GM18951 (cell line): ENCODE data around the gene KIF18B.
A peak's percentile ranks its signal among the peaks of the same experiment; 100 is the strongest.

Experiments
- POLR2A ChIP-seq: IDR thresholded peaks from 4 replicates; pipeline ENCODE4 v1.6.1; 2011; ENCODE audit warnings: mild to moderate bottlenecking; ENCODE audit not compliant: insufficient read length, insufficient read depth; ENCODE audit errors: extremely low read depth
- in situ Hi-C: fragments of 300-500 bp; cut with MboI; formaldehyde crosslinking; loops from one replicate; pipeline ENCODE4 v1.12.0; 2022; ENCODE audit warnings: low sequenced_read_pairs, mixed read lengths, inconsistent platforms; ENCODE audit not compliant: unreplicated experiment

KIF18B gene

DNA sequence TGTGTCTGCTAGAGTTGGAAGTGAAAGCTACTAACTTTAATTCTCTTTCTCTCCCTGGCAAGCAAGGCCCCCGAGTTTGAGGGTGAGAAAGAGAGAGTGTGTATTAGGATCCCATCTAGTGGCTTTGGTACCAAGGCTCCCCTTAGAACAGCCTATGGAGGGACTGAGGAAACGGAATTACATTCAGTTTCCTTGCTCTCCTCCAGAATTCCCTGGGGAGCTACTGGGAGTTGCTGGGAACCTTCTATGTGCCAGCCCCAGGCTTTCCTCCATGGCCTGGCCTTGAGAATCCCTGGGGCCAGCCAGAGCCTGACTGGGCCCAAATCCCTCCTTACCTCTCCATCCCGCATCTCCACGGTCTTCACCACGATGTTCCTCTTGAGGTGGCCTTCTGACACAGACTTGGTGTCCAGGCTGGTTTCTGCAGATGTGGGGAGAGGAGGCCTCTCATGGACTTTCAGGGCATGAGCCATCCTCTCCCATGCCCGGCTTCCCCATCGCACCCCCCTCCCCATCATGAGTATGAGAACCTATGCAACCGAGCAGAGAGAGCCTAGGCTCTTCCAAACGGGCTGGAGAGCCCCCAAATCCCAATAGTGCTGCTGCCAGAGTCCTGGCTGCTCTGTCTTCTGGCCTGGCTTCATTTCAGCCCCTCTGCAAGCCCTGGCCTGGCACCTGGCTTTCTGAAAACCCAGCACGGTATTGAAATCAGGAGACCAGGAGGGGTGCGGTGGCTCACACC lies 39.7 kb downstream of the KIF18B start:
- in situ Hi-C loops = no loop called here
- TF ChIP-seq POLR2A = no peak

DNA sequence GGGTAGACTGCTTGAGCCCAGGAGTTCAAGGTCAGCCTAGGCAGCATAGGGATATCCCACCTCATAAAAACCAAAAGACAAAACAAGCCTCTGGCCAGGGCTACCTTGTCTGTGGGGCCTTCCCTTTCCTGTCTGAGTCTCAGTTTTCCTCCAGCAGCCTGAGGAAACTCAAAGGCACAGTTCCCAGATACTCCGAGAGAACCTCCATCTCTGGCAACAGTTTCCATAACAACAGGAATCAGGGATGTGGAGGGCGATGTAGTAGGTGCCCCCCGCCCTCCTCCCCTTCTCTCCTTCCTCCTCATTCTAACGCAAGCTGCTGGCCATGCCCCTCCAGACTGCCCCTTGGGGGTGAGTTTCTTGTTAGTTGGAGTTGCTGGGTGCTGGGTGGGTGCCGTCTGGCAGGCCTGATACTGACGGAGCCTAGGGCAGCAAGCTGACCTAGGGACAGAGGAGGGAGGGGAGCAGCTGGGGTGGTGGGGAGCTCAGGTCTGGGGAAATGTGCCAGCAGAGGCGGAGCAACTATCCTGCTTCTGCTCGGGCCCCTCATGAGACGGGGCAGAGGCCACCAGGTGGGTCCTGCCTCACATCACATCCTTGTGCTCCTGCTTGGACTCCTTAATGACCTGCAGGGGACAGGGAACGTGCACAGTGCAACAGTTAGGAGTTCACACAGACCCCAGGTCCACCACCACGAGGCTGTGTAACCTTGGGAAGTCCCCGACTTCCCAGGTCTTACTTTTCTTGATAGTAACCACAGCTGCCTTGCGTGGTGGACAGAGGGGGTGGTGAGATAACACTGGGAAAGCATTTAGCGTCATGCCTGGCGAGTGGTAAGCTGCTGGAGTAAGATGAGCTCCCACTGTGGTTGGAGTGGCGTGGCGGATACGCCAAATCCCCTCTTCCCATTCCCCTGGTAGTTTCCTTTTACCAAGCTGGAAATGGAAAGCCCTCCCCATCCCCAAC lies 40.5 kb downstream of the KIF18B start:
- no peak for TF ChIP-seq POLR2A
- in situ Hi-C loops = no loop called here

DNA sequence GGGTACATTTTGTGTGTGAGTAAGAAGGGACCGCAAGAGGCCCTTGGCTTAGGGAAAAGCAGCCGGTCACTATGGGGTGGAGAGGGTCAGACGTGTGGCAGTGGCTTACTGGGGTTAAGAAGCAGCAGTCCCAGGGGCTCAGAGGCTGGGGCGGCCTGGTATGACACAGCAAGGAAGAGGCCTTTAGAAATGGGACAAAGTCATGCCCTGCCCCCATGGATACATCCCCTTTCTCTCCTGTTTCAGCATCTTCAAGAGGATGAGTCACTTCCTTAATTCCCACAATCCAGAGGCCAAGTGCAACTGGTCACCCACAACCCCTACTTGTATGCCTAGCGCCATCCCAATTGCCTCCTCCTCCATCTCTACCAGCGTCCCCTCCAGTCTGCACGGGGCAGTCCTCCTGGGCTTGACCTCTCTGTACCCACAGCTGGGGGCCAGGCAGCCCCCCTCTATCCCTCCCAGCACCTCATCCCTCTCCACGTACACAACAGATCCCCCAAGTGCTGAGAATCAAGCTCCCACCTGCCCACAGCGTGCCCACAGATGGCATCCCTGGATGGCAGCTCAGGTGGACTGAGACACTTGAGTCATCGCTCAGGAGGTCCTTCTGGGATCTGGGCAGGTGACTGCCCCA lies 41.4 kb downstream of the KIF18B start:
- TF ChIP-seq POLR2A = no peak
- in situ Hi-C loops = no loop called here

DNA sequence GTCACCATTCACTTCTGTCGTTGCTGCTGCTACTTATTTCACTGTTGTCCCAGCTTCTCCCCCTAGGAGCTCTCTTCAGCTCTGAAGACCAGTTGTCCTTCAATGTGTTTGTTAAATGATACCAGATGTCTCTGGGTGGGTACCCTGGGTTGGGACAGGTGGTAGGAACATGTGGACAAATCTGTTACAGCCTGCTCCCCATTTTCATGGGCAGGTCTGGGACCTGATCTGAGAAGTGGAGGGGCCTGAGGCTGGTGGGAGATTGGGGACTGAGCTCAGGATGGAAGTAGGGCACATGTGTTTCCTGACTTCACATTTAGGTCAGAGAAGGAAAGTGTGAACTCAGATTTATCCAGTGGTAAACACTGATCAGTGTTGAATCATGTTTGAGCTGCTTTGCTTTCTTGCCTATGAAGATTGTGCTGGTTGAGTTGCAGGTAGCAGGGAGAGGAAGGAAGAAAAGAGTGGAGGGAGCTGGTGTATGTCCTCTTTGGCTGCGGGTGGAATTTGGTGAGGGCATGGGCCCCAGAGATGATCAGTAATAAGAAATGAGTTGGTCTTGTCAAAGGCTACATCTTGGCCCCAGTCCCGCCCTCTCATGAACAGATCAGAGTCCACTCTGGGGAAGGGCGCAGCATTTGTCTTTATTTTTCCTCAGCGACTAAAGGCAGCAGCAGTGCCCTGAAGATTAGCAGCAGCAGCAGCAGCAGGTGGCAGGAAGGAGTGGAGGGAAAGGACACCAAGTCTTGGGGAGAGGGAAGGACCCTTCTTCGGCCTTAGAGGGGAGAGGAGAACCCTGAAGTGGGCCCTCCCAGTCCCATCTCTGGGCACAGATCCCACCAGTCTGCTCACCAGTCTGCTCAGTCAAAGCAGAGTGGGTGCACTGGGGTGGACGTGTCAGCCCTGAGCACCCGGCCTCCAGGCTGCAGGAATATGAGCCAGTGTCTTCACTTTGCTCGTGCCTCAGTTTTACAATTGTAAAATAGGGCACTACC lies 42.3 kb downstream of the KIF18B start:
- no peak for TF ChIP-seq POLR2A
- in situ Hi-C loops = no loop called here

- no peak for TF ChIP-seq POLR2A
- in situ Hi-C loops = no loop called here
These were observed 43.3 kb downstream of the KIF18B start for GRCh38 chr17:44904001-44904984.

GRCh38 chr17:44903012-44903685 lies 44.4 kb downstream of the KIF18B start:
- in situ Hi-C loops = no loop called here
- no peak for TF ChIP-seq POLR2A

- in situ Hi-C loops = no loop called here
- no peak for TF ChIP-seq POLR2A
These were observed 45.3 kb downstream of the KIF18B start for GRCh38 chr17:44902135-44902760.

DNA sequence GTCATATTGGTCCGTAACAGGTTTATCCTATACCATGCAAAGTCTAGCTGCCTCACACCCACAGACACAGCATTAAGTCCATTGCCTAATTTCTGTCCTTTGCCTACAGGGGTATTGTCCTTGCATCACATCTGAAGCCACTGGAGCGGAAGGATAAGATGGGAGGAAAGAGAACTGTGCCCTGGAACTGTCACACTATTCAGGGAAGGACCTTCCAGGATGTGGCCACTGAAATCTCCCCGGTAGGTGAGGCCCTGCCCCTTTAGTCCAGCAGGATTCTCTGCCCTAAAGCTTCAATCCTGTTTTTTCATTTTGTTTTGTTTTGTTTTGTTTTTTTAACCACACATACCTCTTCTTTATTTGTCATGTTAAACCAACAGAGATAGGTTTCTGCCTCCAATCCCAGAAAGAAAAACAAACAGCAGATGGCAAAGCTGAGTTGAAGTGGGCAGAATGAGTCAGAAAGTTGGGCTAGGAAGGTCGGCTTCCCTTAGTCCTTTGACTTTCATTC lies 46.1 kb downstream of the KIF18B start:
- in situ Hi-C loops = no loop called here
- no peak for TF ChIP-seq POLR2A

DNA sequence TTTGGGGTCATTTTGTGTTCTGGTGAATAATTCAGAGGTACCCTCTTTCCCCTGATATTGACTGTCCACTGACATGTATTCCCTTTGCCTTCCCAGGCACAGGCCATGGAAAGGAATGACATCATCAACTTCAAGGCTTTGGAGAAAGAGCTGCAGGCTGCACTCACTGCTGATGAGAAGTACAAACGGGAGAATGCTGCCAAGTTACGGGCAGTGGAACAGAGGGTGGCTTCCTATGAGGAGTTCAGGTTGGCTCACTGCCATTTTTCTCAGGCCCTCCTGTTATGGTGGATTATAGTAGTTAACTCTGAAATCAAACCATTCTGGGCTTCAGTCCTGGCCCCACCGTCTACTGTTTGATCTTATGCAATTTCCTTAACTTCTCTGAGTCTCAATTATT lies 46.7 kb downstream of the KIF18B start:
- TF ChIP-seq POLR2A = no peak
- in situ Hi-C loops = no loop called here

GRCh38 chr17:44899074-44899782 lies 48.3 kb downstream of the KIF18B start, which contains the start of gene EFTUD2:
TSS of gene EFTUD2 (minus strand) at chr17:44899445. CDS start at chr17:44894521, 4,924 bp downstream.
- in situ Hi-C loops = no loop called here

More at GRCh38 chr17:44899074-44899782, 48.3 kb downstream of the KIF18B start, which contains the start of gene EFTUD2:
- TF ChIP-seq POLR2A = peak; percentile 85
